Measurements from ENCODE around the gene CCAR1. TPM values are rescaled to one million over a fixed set of nuclear protein-coding genes. Genes with fewer than 3 reads are reported as not detected.
"Not testable (repeated sequence)": the region's sequence is repeated elsewhere in the genome, so short reads cannot be mapped to it uniquely, and the experiment has no call there.

Gene CCAR1
- total and polyA plus RNA-seq, 9 donors: 36.0 to 78.8 (median 69.4) TPM

GRCh38 chr10:68792115-68792514, 71.1 kb downstream of the CCAR1 start:
- Histone ChIP-seq H3K27ac (ENCODE audit: low read length) (no peak overlapping the region), H3K4me3 (ENCODE audit: low read length) (no peak overlapping the region), H3K36me3 (ENCODE audit: control insufficient read depth, insufficient read depth, low read length) (peaks cover 44% of the 10 kb centered on the region), H3K9me3 (replicated peaks; ENCODE audit: control insufficient read depth, low read depth, low read length) (no peaks in the 10 kb centered on the region), H3K27me3 (ENCODE audit: control insufficient read depth, insufficient read depth, low read length) (no peaks in the 10 kb centered on the region), H3K4me1 (ENCODE audit: control insufficient read depth, insufficient read depth, low read length) (no peaks in the 10 kb centered on the region)
- WGBS (ENCODE audit: insufficient coverage): no CpG with 5 or more reads among the region's 1 CpG
- DNase-seq: peak; percentile 8

DNA sequence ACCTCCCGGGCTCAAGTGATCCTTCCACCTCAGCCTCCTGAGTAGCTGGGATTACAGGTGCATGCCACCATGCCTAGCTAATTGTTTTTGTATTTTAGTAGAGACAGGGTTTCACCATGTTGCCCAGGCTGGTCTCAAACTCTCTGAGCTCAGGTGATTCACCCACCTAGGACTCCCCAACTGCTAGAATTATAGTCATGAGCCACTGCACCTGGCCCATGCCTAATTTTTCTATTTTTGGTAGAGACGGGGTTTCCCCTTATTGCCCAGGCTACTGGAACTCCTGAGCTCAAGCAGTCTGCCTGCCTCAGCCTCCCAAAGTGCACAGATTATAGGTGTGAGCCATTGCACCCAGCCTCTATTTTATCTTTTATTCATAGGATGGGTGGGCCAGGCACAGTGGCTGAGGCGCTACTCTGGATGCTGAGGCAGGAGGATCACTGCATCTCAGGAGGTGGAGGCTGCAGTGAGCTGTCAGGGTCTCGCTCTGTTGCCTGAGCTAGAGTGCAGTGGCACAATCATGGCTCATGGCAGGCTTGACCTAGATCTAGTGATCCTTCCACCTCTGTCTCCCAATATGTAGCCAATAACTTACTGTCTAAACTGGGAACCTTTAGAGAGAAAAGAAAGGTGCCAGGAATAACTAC, 75.0 kb downstream of the CCAR1 start:
- Histone ChIP-seq H3K4me1 (ENCODE audit: control insufficient read depth, insufficient read depth, low read length) (no peaks in the 10 kb centered on the region), H3K27me3 (ENCODE audit: control insufficient read depth, insufficient read depth, low read length) (no peaks in the 10 kb centered on the region), H3K9me3 (replicated peaks; ENCODE audit: control insufficient read depth, low read depth, low read length) (no peaks in the 10 kb centered on the region), H3K4me3 (ENCODE audit: low read length) (no peak overlapping the region), H3K27ac (ENCODE audit: low read length) (no peak overlapping the region), H3K36me3 (ENCODE audit: control insufficient read depth, insufficient read depth, low read length) (peaks cover 22% of the 10 kb centered on the region)
- WGBS (ENCODE audit: insufficient coverage): 83% methylated on average over 1 of the region's 4 CpGs
- DNase-seq: no peak

GRCh38 chr10:68796605-68797004, 75.6 kb downstream of the CCAR1 start:
- Histone ChIP-seq H3K9me3 (replicated peaks; ENCODE audit: control insufficient read depth, low read depth, low read length) (no peaks in the 10 kb centered on the region), H3K4me3 (ENCODE audit: low read length) (no peak overlapping the region), H3K36me3 (ENCODE audit: control insufficient read depth, insufficient read depth, low read length) (peaks cover 22% of the 10 kb centered on the region), H3K4me1 (ENCODE audit: control insufficient read depth, insufficient read depth, low read length) (no peaks in the 10 kb centered on the region), H3K27ac (ENCODE audit: low read length) (no peak overlapping the region), H3K27me3 (ENCODE audit: control insufficient read depth, insufficient read depth, low read length) (no peaks in the 10 kb centered on the region)
- no CpG with 5 or more reads among the region's 3 CpGs for WGBS (ENCODE audit: insufficient coverage)
- DNase-seq: no peak

DNA sequence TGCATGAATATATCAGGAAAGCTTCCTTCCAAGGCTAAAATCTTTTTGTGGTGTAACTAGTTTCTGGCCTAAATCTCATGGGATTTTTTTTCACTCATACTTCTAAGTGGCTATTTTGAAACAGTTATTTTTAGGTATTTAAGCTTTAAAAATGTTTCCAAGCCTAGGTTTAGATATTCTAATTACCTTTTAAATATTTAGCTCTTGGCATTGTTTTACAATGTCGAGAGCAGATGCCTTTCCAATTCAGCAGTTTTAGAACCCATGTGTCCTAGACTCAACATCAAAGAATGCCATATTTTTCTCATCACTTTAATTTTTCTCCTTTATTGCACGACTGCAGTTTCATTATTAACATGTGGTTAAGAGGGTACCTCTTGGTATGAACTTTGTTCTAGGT, 79.2 kb downstream of the CCAR1 start:
- H3K4me1 ChIP-seq (ENCODE audit: control insufficient read depth, insufficient read depth, low read length): no peaks in the 10 kb centered on the region
- H3K9me3 ChIP-seq (replicated peaks; ENCODE audit: control insufficient read depth, low read depth, low read length): no peaks in the 10 kb centered on the region
- no peak overlapping the region for H3K27ac ChIP-seq (ENCODE audit: low read length)
- no CpG with 5 or more reads among the region's 2 CpGs for WGBS (ENCODE audit: insufficient coverage)
- no peaks in the 10 kb centered on the region for H3K27me3 ChIP-seq (ENCODE audit: control insufficient read depth, insufficient read depth, low read length)
- DNase-seq: no peak
- H3K4me3 ChIP-seq (ENCODE audit: low read length): no peak overlapping the region
- peaks cover 14% of the 10 kb centered on the region for H3K36me3 ChIP-seq (ENCODE audit: control insufficient read depth, insufficient read depth, low read length)

GRCh38 chr10:68804692-68805091, 83.7 kb downstream of the CCAR1 start:
- Histone ChIP-seq H3K27me3 (ENCODE audit: control insufficient read depth, insufficient read depth, low read length) (no peaks in the 10 kb centered on the region), H3K4me1 (ENCODE audit: control insufficient read depth, insufficient read depth, low read length) (no peaks in the 10 kb centered on the region), H3K36me3 (ENCODE audit: control insufficient read depth, insufficient read depth, low read length) (no peaks in the 10 kb centered on the region), H3K4me3 (ENCODE audit: low read length) (no peak overlapping the region), H3K27ac (ENCODE audit: low read length) (no peak overlapping the region), H3K9me3 (replicated peaks; ENCODE audit: control insufficient read depth, low read depth, low read length) (no peaks in the 10 kb centered on the region)
- no CpG with 5 or more reads among the region's 1 CpG for WGBS (ENCODE audit: insufficient coverage)
- DNase-seq: no peak

GRCh38 chr10:68810830-68811229, 89.8 kb downstream of the CCAR1 start:
- not testable (repeated sequence) for H3K27ac ChIP-seq (ENCODE audit: low read length); H3K36me3 ChIP-seq (ENCODE audit: control insufficient read depth, insufficient read depth, low read length); H3K4me3 ChIP-seq (ENCODE audit: low read length); H3K27me3 ChIP-seq (ENCODE audit: control insufficient read depth, insufficient read depth, low read length); H3K4me1 ChIP-seq (ENCODE audit: control insufficient read depth, insufficient read depth, low read length); H3K9me3 ChIP-seq (replicated peaks; ENCODE audit: control insufficient read depth, low read depth, low read length); DNase-seq
- 96% methylated on average over 5 of the region's 9 CpGs for WGBS (ENCODE audit: insufficient coverage)

DNA sequence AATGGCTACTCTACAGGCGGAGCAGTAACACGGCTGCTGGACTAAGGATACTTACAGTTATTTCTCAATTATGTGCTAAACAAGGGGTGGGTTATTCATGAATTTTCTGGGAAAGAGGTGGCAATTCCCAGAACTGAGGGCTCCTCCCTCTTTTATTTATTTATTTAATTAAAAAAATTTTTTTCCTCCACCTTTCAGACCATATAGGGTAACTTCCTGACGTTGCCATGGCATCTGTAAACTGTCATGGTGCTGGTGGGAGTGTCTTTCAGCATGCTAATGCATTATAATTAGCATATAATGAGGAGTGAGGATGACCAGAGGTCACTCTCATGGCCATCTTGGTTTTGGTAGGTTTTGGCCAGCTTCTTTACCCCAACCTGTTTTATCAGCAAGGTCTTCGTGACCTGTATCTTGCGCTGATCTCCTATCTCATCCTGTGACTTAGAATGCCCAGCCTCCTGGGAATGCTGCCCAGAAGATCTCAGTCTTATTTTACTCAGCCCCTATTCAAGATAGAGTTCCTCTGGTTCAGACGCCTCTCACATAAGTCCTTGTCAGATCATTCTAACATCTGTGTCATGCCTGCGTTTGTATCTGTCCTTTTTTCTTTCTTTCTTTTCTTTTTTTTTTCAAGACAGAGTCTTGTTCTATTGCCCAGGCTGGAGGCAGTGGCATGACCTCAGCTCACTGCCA, 90.4 kb downstream of the CCAR1 start:
- Histone ChIP-seq H3K27me3 (ENCODE audit: control insufficient read depth, insufficient read depth, low read length) (no peaks in the 10 kb centered on the region), H3K9me3 (replicated peaks; ENCODE audit: control insufficient read depth, low read depth, low read length) (no peaks in the 10 kb centered on the region), H3K4me3 (ENCODE audit: low read length) (no peak overlapping the region), H3K27ac (ENCODE audit: low read length) (no peak overlapping the region), H3K4me1 (ENCODE audit: control insufficient read depth, insufficient read depth, low read length) (no peaks in the 10 kb centered on the region), H3K36me3 (ENCODE audit: control insufficient read depth, insufficient read depth, low read length) (no peaks in the 10 kb centered on the region)
- no peak for DNase-seq
- 82% methylated on average over 3 of the region's 7 CpGs for WGBS (ENCODE audit: insufficient coverage)

GRCh38 chr10:68812420-68812819, 91.4 kb downstream of the CCAR1 start:
- Histone ChIP-seq H3K27ac (ENCODE audit: low read length) (no peak overlapping the region), H3K4me1 (ENCODE audit: control insufficient read depth, insufficient read depth, low read length) (no peaks in the 10 kb centered on the region), H3K9me3 (replicated peaks; ENCODE audit: control insufficient read depth, low read depth, low read length) (no peaks in the 10 kb centered on the region), H3K4me3 (ENCODE audit: low read length) (no peak overlapping the region), H3K27me3 (ENCODE audit: control insufficient read depth, insufficient read depth, low read length) (no peaks in the 10 kb centered on the region), H3K36me3 (ENCODE audit: control insufficient read depth, insufficient read depth, low read length) (no peaks in the 10 kb centered on the region)
- no peak for DNase-seq
- 100% methylated on average over 3 of the region's 4 CpGs for WGBS (ENCODE audit: insufficient coverage)

DNA sequence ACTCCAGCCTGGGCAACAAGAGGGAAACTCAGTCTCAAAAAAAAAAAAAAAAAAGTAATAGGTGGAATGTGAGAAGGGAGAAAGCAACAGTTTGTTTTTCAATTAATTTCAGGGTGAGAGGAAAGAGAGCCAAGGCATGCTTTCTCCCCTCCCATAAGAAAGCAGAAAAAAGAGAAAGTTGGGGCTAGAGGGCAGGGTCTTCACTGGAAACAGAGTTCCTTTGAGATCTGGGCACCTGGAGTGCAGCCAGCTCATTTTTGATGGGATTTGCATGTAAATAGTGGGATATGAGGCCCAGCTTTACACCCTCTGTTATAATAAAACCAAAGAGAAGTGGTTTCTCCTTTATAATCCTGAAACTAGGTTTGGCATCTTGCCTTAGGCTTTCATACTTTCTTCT, 92.5 kb downstream of the CCAR1 start:
- no peak overlapping the region for H3K4me3 ChIP-seq (ENCODE audit: low read length)
- no peaks in the 10 kb centered on the region for H3K9me3 ChIP-seq (replicated peaks; ENCODE audit: control insufficient read depth, low read depth, low read length)
- H3K36me3 ChIP-seq (ENCODE audit: control insufficient read depth, insufficient read depth, low read length): no peaks in the 10 kb centered on the region
- no peak overlapping the region for H3K27ac ChIP-seq (ENCODE audit: low read length)
- H3K4me1 ChIP-seq (ENCODE audit: control insufficient read depth, insufficient read depth, low read length): no peaks in the 10 kb centered on the region
- no peaks in the 10 kb centered on the region for H3K27me3 ChIP-seq (ENCODE audit: control insufficient read depth, insufficient read depth, low read length)
- DNase-seq: peak; percentile 47

DNA sequence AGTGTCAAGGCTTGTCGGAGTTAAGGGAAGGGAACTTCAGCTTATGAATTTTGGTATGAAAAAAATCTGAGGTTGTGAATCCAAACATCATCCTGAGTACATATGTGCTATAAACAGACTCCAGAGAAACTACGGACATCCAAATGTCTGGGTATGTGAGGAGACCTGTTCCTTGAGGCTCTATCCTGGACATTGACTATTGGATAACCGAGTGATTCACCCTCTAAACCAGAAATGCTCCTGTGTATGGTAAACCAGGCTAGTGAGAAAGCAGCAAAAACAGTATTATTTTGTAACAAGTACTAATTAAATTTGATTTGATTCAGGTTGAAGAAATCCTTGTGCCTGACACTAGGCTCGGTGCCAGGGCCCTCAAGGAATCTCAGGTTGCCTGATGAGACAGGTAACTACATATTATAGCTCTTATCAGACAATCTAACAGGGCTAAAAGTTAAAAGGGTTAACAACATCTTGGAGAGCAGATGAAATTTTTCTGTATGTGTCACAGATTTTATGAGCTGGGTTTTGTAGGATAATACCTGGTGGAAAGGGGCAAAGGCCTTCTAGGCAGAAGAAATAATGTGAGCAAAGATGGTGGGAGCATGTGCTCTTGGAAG, 95.9 kb downstream of the CCAR1 start:
- Histone ChIP-seq H3K4me1 (ENCODE audit: control insufficient read depth, insufficient read depth, low read length) (no peaks in the 10 kb centered on the region), H3K9me3 (replicated peaks; ENCODE audit: control insufficient read depth, low read depth, low read length) (no peaks in the 10 kb centered on the region), H3K36me3 (ENCODE audit: control insufficient read depth, insufficient read depth, low read length) (no peaks in the 10 kb centered on the region), H3K4me3 (ENCODE audit: low read length) (no peak overlapping the region), H3K27me3 (ENCODE audit: control insufficient read depth, insufficient read depth, low read length) (no peaks in the 10 kb centered on the region), H3K27ac (ENCODE audit: low read length) (no peak overlapping the region)
- DNase-seq: no peak
- no CpG with 5 or more reads among the region's 4 CpGs for WGBS (ENCODE audit: insufficient coverage)

Measured in muscle of leg (tissue), 11 donors.